22Rv1 (cell line): ENCODE measurements around the gene CAMKK1.

ENCODE experiments used
- H3K27ac ChIP-seq: fragments of 450-650 bp; 2 replicates; pipeline ENCODE4 v1.5.1; 2017
- ZFX ChIP-seq: fragments of 450-650 bp; IDR thresholded peaks from 2 replicates; pipeline ENCODE4 v1.6.1; 2017; ENCODE audit warnings: antibody characterized with exemption, borderline replicate concordance
- TF ChIP-seq, protein P1 (sequence below): fragments of 450-650 bp; IDR thresholded peaks from 2 replicates; pipeline ENCODE4 v1.5.1; 2017; ENCODE audit warnings: mild to moderate bottlenecking

CAMKK1 gene

DNA sequence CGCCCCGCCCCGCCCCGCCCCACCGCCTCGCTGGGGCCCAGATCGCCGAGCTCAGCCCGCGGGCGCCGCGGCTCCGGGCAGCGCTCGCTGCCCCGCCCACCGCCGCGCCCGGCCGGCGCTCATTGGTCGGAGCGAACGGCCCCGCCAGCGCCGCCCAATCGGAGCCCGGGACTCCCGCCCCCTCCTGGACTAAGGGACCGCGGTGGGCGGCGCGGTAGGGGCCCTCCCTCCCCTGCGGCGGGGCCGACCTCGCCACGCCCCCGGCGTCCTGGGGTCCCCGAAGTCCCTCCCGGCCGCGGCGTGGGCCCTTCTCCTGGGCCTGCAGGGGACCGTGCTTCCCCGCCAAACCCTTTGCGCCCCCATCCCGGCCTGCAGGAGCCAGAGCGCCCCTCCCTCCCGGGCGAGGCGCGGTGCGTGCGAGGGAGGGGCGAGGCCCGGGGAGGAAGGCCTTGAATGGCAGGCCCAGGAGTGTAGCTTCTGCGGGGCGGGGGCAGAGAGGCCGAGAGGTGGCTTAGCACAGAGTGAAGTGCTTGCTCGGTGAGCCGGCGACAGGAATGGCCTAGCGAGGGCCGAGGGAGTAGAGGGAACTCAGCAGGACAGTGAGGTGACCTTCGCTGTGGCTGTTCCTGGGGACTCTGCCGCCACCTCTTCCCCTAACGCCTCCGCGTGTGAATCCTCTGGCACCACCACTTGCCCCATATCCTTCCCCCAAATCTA is at the start of gene CAMKK1:
Gene CAMKK1, minus strand, starts transcription at position 51 of the 717 bp plus-strand sequence. CDS start 7,366 bp downstream, outside the sequence.
- H3K27ac ChIP-seq, result peak within 1 kb of the TSS; percentile 65
- TF ChIP-seq, protein P1, sequence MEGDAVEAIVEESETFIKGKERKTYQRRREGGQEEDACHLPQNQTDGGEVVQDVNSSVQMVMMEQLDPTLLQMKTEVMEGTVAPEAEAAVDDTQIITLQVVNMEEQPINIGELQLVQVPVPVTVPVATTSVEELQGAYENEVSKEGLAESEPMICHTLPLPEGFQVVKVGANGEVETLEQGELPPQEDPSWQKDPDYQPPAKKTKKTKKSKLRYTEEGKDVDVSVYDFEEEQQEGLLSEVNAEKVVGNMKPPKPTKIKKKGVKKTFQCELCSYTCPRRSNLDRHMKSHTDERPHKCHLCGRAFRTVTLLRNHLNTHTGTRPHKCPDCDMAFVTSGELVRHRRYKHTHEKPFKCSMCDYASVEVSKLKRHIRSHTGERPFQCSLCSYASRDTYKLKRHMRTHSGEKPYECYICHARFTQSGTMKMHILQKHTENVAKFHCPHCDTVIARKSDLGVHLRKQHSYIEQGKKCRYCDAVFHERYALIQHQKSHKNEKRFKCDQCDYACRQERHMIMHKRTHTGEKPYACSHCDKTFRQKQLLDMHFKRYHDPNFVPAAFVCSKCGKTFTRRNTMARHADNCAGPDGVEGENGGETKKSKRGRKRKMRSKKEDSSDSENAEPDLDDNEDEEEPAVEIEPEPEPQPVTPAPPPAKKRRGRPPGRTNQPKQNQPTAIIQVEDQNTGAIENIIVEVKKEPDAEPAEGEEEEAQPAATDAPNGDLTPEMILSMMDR, result no peak
- no peak for TF ChIP-seq ZFX

DNA sequence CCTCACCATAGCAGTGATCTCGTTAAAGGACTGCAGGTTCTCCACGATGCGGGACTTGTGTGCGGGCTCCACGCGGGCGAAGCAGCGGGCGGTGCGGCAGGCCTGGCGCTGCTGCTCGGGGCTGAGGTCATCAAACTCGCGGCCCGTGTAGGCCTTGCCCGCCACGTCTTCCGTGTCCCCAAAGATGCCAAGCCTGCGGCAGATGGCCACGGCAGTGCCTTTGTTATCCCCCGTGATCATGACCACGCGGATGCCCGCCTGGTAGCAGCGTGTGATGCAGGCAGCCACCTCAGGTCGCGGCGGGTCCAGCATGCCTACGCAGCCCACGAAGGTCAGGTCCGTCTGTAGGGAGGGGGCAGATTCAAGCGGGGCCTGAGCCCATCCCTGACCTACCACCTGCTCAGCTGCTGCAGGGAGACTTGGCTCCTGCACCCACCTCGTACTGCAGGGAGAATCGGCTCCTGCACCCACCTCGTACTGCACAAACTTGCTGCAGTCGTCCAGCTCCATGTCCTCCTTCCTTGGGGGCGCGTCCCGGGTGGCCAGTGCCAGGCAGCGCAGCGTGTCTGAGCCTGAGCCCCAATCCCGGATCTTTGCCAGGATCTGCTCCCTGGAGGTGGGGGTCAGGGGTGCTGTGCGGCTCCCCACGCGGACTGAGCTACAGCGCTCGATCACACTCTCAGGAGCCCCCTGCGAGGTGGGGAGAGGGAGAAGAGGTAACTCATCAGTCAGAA is 48.3 kb upstream of the CAMKK1 start:
- TF ChIP-seq, protein P1, result no peak
- TF ChIP-seq ZFX, result no peak
- H3K27ac ChIP-seq, result no peak overlapping the region

DNA sequence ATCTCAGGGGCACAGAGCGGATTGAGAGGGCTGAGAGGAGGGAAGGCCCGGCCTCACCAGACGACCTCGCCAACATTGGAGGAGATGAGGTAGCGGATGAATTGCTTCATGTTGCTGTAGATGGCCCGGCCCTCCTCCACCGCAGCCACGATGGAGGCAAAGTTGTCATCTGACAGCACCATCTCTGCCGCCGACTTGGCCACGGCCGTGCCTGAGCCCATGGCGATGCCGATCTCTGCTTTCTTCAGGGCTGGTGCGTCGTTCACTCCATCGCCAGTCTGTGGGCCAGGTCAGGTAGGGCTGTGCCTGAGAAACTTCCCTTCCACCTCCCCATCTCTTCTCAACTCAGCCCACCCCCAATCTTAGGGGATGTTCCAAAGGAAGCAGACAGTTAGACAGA is 44.5 kb upstream of the CAMKK1 start:
- H3K27ac ChIP-seq, result no peak overlapping the region
- TF ChIP-seq, protein P1, result no peak
- TF ChIP-seq ZFX, result no peak

DNA sequence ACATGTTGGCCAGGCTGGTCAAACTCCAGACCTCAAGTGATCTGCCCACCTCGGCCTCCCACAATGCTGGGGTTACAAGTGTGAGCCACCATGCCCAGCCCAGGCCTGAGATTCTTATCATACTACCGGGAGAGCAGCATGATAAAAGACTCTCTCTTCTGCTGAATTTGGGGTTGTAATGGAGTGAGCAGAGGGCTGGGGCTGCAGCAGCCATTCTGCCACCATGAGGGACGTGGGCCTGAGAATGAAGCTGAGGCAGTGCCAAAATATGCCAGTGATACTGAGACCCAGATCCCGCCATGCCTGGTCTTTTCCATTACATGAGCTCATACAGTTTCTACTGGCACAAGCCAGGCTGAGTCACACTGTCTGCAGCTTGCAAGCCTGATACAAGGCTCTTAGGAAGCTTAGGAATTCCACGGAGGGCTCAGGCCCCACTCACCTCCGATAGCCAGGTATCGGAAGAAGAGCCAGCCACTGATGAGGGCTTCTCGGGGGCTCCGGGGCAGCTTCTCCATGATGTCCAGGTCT is 43.0 kb upstream of the CAMKK1 start:
- TF ChIP-seq ZFX, result no peak
- TF ChIP-seq, protein P1, result no peak
- no peak overlapping the region for H3K27ac ChIP-seq

DNA sequence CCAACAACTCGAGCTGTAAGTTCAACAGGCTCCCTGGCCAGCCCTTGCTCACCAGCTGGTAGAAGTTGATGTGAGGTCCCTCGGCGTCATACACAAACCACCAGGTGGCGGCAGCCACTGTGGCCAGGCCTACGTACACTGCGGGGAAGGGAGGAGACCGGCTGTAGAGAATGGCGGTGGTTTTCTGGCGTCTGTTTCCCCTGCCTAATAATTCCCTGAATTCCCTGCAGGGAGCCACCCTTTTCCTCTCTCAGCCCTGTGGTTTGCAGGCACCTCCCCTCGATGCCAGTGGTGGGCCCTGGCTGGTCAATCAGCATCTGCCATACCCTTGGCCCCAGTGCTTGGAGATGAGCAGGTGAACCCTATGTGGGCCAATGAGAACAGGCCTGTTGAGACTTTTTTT is 42.3 kb upstream of the CAMKK1 start:
- H3K27ac ChIP-seq, result no peak overlapping the region
- TF ChIP-seq ZFX, result no peak
- TF ChIP-seq, protein P1, result peak; percentile 92

DNA sequence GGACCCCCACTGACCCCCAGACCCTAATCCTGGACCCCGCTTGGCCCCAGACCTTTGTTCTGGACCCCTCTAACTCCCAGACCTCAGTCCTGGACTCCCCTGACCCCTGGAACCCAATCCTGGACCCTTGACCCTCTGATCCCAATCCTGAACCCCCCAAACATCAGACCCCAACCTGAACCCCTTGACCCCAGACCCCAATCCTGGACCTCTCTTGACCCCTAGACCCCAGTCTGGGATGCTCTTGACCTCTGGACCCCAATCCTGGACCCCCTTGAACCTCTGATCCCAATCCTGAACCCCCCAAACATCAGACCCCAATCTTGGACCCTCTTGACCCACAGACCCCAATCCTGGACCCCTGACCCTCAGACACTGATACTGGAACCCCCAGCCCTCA is 36.9 kb upstream of the CAMKK1 start:
- TF ChIP-seq, protein P1, result no peak
- no peak for TF ChIP-seq ZFX
- H3K27ac ChIP-seq, result no peak overlapping the region

DNA sequence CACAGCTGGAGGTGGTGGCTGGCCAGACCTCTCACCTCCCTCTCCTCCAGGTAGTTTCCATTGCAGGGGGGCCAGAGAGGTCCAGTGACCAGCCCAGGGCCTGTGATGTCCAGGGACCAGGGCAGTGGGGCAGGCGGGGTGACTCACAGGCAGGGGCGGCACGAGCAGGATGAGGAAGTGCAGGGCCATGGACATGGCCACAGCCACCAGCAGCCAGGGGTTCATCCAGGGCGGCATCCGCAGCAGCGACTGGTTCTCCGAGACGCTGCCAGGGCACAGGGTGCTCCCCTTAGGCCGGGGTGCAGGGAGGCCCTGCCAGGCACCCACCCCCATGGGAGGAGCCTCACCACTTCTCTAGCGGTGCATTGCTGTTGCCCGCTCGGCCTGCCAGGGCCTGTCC is 36.3 kb upstream of the CAMKK1 start:
- no peak overlapping the region for H3K27ac ChIP-seq
- TF ChIP-seq, protein P1, result no peak
- TF ChIP-seq ZFX, result no peak
